Measurements from ENCODE around the gene CHRNA4.

GRCh38 chr20:63350196-63350595 is 11.0 kb downstream of the CHRNA4 start:
- no peak for TF ChIP-seq POLR2A (IDR thresholded peaks at IDR 0.05; ENCODE audit: low read depth, low read length)
- TF ChIP-seq NFYB (IDR thresholded peaks at IDR 0.05; ENCODE audit: insufficient read depth, low read depth, low read length): no peak
- TF ChIP-seq E2F4 (IDR thresholded peaks at IDR 0.05; ENCODE audit: low read depth, low read length): no peak
- no peak for TF ChIP-seq JUNB (IDR thresholded peaks at IDR 0.05)
- TF ChIP-seq POLR2AphosphoS5 (IDR thresholded peaks at IDR 0.05; ENCODE audit: low read length): no peak
- no peak for TF ChIP-seq ZBTB33 (IDR thresholded peaks at IDR 0.05)
- no peak for TF ChIP-seq CTCF (IDR thresholded peaks at IDR 0.05 in 2 of 3, conservative IDR thresholded peaks at IDR 0.05 in 1 of 3; ENCODE audit: control insufficient read depth in 2 of 3, extremely low read depth in 1 of 3, insufficient read depth in 1 of 3, low read depth in 3 of 3, low read length in 3 of 3)
